ENCODE data around the gene SUSD3. TPM values are rescaled to one million over a fixed set of nuclear protein-coding genes. Genes with fewer than 3 reads are reported as not detected.

Gene SUSD3
- total and polyA plus RNA-seq, 2 of the 8 experiments (the other 6 are each of a cell fraction or from before 2014, with no cell fraction given), result 5.5 to 35.4 TPM

DNA sequence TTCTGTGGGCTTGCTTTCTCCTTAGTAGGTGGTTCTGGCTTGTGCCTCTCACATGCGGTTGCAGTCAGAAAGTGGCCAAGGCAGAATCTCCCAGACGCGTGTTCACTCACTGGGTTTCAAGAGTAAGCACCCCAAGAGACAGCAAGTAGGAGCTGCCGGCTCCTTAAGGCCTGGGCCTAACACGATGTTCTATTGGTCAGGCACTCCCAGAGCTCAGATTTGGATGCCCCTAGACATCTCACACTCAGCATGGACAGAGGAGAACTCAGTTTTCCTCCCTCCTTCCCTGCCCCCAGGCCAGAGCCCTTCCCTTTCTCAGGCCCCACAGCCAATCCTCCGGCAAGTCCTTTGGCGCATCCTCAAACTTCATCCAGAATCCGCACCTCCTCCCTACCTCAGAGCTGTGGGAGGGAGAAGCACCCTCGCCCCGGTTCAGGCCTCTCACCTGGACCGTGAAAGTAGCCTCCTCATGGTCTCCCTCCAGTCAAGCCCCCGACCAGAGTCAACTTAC is 31.0 kb downstream of the SUSD3 start:
- H2BK20ac ChIP-seq (ENCODE audit: low read length), result peak overlapping the region; percentile 92; the same call in 1 of the 2 replicates
- WGBS, 2 experiments (ENCODE audit: extremely low coverage in 1 of 2, insufficient coverage in 1 of 2, insufficient read length in 1 of 2, insufficient replicate concordance in 2 of 2, low coverage in 1 of 2, low lambda C conversion rate in 2 of 2, missing lambda C conversion rate in 1 of 2), result 91% methylated on average over 8 of the region's 12 CpGs; no CpG with 5 or more reads in 1 of the 2 experiments
- no peak for TF ChIP-seq MAFK (IDR thresholded peaks at IDR 0.05; ENCODE audit: low read depth, low read length)
- TF ChIP-seq RFX5 (IDR thresholded peaks at IDR 0.05; ENCODE audit: borderline replicate concordance, low read depth, low read length), result no peak
- no peak for TF ChIP-seq PHF8 (conservative IDR thresholded peaks at IDR 0.05; ENCODE audit: low read depth, low read length)
- TF ChIP-seq TEAD4 (IDR thresholded peaks at IDR 0.05; ENCODE audit: low read depth, low read length), result no peak
- TF ChIP-seq JUN (IDR thresholded peaks at IDR 0.05; ENCODE audit: low read depth, low read length), result no peak
- no peak for TF ChIP-seq RNF2 (IDR thresholded peaks at IDR 0.05; ENCODE audit: borderline replicate concordance, low read depth, low read length, missing control alignments, poor library complexity, severe bottlenecking)
- no peak for TF ChIP-seq EZH2 (IDR thresholded peaks at IDR 0.05; ENCODE audit: low read depth, low read length, severe bottlenecking)

More for the DNA sequence above, 31.0 kb downstream of the SUSD3 start:
- H3K14ac ChIP-seq (ENCODE audit: insufficient read length), result no peak overlapping the region
- H2BK120ac ChIP-seq (replicated peaks; ENCODE audit: low read depth, low read length), result no peak overlapping the region
- H4K20me1 ChIP-seq (replicated peaks in 1 of 2; ENCODE audit: control insufficient read depth in 1 of 2, insufficient read depth in 2 of 2, low read length in 2 of 2), result no peaks in the 10 kb centered on the region
- H3K4me1 ChIP-seq (replicated peaks in 1 of 4; ENCODE audit: control insufficient read depth in 3 of 4, insufficient read depth in 4 of 4, low read length in 3 of 4), result peaks cover 0 to 3% (median under 1%) of the 10 kb centered on the region in 4 experiments; a peak in 3 of 7 replicates
- no peak overlapping the region for H2BK15ac ChIP-seq (ENCODE audit: low read length)
- ChIA-PET POLR2A (ENCODE audit: partially characterized antibody) (interaction anchor here (1.2 kb wide), 1 partner anchor 30 kb away, joined by 3 read pairs; no protein-coding TSS in a partner anchor), CTCF (ENCODE audit: partially characterized antibody) (interaction anchor here (0.6 to 1.4 kb wide), 6 partner anchors 8 to 86 kb away, joined by 3 to 4 read pairs (median 3); no protein-coding TSS in a partner anchor)
- no peak overlapping the region for H3K27ac ChIP-seq (ENCODE audit: low read depth, low read length)
- no peaks in the 10 kb centered on the region for H3K36me3 ChIP-seq (ENCODE audit: control insufficient read depth in 2 of 4, insufficient read depth in 4 of 4, low read length in 3 of 4)
- no peak overlapping the region for H2BK12ac ChIP-seq (ENCODE audit: low read depth, low read length)
- H2AK5ac ChIP-seq (ENCODE audit: low read depth, low read length), result no peak overlapping the region
- H2BK5ac ChIP-seq (ENCODE audit: low read depth, low read length), result no peak overlapping the region
- H3K18ac ChIP-seq (ENCODE audit: extremely low read depth, low read length), result peak overlapping the region; percentile 48; the same call in 1 of the 2 replicates
- H3K27me3 ChIP-seq (replicated peaks in 1 of 4; ENCODE audit: control insufficient read depth in 3 of 4, extremely low read depth in 1 of 4, insufficient read depth in 3 of 4, low read length in 3 of 4), result no peaks in the 10 kb centered on the region
- no peak overlapping the region for H3K9ac ChIP-seq (replicated peaks in 1 of 4; ENCODE audit: extremely low read depth in 1 of 4, low read depth in 3 of 4, low read length in 3 of 4)
- H4K8ac ChIP-seq (ENCODE audit: extremely low read depth, insufficient read depth, low read length), result no peak overlapping the region
- no peaks in the 10 kb centered on the region for H3K79me1 ChIP-seq (ENCODE audit: low read depth, low read length)
- no peak overlapping the region for H3K23ac ChIP-seq (ENCODE audit: insufficient read length)
- H3K56ac ChIP-seq (replicated peaks; ENCODE audit: insufficient read length, low read depth, low read length), result no peak overlapping the region
- no peak overlapping the region for H3K4me2 ChIP-seq (ENCODE audit: insufficient read depth in 1 of 2, low read depth in 2 of 2, low read length in 2 of 2)
- H4K5ac ChIP-seq (ENCODE audit: insufficient read length, low read depth, low read length), result no peak overlapping the region
- no peaks in the 10 kb centered on the region for H3K23me2 ChIP-seq (ENCODE audit: low read depth, low read length)
- H3K79me2 ChIP-seq (ENCODE audit: control insufficient read depth in 1 of 2, insufficient read depth in 2 of 2, low read length in 2 of 2), result no peaks in the 10 kb centered on the region
- DNase-seq (ENCODE audit: low read depth in 1 of 2, low spot score in 2 of 2) (no peak), FAIRE-seq (no peak)
- H2AFZ ChIP-seq (ENCODE audit: low read length), result no peak overlapping the region
- H4K91ac ChIP-seq (replicated peaks; ENCODE audit: insufficient read length, low read length), result no peak overlapping the region
- no peak overlapping the region for H3K4ac ChIP-seq (replicated peaks; ENCODE audit: insufficient read length, low read depth, low read length)
- no peak overlapping the region for H3K4me3 ChIP-seq (ENCODE audit: extremely low read depth in 1 of 4, insufficient read depth in 2 of 4, low read depth in 3 of 4, low read length in 4 of 4)
- H3K9me3 ChIP-seq (ENCODE audit: insufficient read depth in 2 of 2, low read depth in 1 of 2, low read length in 1 of 2), result peaks cover 4% of the 10 kb centered on the region in 2 experiments; a peak in 1 of 4 replicates

All from H1 (cell line).